ENCODE data around the gene RBCK1.
"Not testable (repeated sequence)": the region's sequence is repeated elsewhere in the genome, so short reads cannot be mapped to it uniquely, and the experiment has no call there.

RBCK1 gene

DNA sequence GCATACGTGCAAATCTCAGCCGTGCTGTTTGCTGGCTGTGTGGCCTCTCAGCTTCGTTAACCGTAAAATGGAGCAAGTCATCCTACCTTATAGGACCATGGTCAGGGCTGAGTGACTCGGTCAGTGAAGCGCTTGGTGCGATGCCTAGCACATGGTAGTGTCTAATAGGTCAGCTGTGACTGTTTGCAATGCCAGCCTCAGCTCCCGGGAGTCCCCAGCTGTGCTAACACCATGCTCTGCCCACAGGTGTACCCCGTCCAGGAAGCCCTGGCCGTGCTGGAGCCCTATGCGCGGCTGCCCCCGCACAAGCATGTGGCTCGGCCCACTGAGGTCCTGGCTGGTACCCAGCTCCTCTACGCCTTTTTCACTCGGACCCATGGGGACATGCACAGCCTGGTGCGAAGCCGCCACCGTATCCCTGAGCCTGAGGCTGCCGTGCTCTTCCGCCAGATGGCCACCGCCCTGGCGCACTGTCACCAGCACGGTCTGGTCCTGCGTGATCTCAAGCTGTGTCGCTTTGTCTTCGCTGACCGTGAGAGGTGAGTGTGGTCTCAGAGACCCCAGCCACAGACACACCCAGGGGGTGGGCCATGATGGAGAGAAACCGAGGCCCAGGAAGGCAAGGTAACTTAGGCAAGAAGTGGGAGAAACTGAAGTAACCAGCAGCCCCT lies 16.9 kb upstream of the RBCK1 start:
- Histone ChIP-seq H3K36me3 (ENCODE audit: control insufficient read depth, insufficient read depth, low read length, severe bottlenecking) (peaks cover 85% of the 10 kb centered on the region), H3K4me3 (ENCODE audit: low read length) (no peak overlapping the region), H3K9me3 (ENCODE audit: control insufficient read depth, low read length) (no peaks in the 10 kb centered on the region), H3K27me3 (replicated peaks; ENCODE audit: control insufficient read depth, insufficient read depth, low read length) (no peaks in the 10 kb centered on the region), H3K9ac (ENCODE audit: low read length) (no peak overlapping the region), H3K4me1 (ENCODE audit: control insufficient read depth, insufficient read depth, low read length) (no peaks in the 10 kb centered on the region)
- no peak for DNase-seq (ENCODE audit: low read depth)

DNA sequence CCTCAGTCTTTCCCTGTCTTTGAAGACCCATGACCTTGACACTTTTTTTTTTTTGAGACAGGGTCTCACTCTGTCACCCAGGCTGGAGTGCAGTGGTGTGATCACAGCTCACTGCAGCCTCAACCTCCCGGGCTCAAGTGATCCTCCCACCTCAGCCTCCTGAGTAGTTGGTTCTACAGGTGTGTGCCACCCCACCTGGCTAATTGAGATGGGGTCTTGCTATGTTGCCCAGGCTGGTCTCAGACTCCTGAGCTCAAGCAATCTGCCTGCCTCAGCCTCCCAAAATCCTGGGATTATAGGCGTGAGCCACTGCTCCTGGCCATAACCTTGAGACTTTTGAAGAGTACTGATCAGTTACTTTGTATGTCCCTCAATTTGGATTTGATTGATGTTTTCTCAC lies 14.8 kb upstream of the RBCK1 start:
- peaks cover 91% of the 10 kb centered on the region for H3K36me3 ChIP-seq (ENCODE audit: control insufficient read depth, insufficient read depth, low read length, severe bottlenecking)
- H3K27me3 ChIP-seq (replicated peaks; ENCODE audit: control insufficient read depth, insufficient read depth, low read length); H3K4me1 ChIP-seq (ENCODE audit: control insufficient read depth, insufficient read depth, low read length); H3K9ac ChIP-seq (ENCODE audit: low read length); DNase-seq (ENCODE audit: low read depth); H3K4me3 ChIP-seq (ENCODE audit: low read length); H3K9me3 ChIP-seq (ENCODE audit: control insufficient read depth, low read length): not testable (repeated sequence)

- no peak for DNase-seq (ENCODE audit: low read depth)
- no peaks in the 10 kb centered on the region for H3K27me3 ChIP-seq (replicated peaks; ENCODE audit: control insufficient read depth, insufficient read depth, low read length)
- no peak overlapping the region for H3K9ac ChIP-seq (ENCODE audit: low read length)
- no peaks in the 10 kb centered on the region for H3K9me3 ChIP-seq (ENCODE audit: control insufficient read depth, low read length)
- H3K4me3 ChIP-seq (ENCODE audit: low read length): no peak overlapping the region
- no peaks in the 10 kb centered on the region for H3K4me1 ChIP-seq (ENCODE audit: control insufficient read depth, insufficient read depth, low read length)
- peaks cover 65% of the 10 kb centered on the region for H3K36me3 ChIP-seq (ENCODE audit: control insufficient read depth, insufficient read depth, low read length, severe bottlenecking)
These were observed 11.9 kb upstream of the RBCK1 start for GRCh38 chr20:396252-396618.

- H3K9ac ChIP-seq (ENCODE audit: low read length): no peak overlapping the region
These were observed 11.3 kb upstream of the RBCK1 start for GRCh38 chr20:396619-397431.

DNA sequence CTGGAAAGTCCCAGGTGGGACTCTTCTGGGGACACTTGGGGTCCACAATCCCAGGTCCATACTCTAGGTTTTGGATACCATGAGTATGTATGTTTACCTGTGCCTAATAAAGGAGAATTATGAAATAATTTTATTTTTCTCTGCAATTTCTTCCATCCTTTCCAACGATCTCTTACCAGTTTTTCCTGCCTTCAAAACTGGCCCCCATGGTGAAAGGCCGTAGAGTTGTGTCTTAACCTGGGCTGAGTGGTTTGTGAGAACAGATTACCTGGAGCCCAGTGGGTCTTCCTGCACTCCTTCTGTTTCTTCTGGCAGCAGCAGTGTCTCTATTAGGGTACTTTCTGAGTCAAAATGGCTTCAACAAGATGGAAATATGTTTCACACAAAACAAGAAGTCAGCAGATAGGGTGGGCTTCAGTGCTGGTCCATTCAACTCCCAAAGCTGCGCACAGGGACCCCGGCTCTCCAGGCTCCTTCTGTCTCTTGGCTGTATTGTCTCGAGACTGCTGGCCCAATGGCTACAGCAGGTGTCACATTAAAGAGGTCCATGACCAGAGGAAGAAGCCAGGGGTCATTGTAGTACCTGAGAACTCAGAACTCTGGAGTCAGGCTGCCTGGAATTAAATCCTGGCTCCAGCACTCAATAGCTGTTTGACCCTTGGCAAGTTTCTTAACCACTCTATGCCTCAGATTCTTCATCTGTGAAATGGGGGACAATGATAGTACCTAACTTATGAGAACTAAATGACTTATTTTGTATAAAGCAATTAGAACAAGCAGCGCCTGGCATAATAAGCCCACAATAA lies 10.5 kb upstream of the RBCK1 start:
- no peak for DNase-seq (ENCODE audit: low read depth)
- Histone ChIP-seq H3K36me3 (ENCODE audit: control insufficient read depth, insufficient read depth, low read length, severe bottlenecking) (peaks cover 52% of the 10 kb centered on the region), H3K9me3 (ENCODE audit: control insufficient read depth, low read length) (no peaks in the 10 kb centered on the region), H3K4me3 (ENCODE audit: low read length) (no peak overlapping the region), H3K4me1 (ENCODE audit: control insufficient read depth, insufficient read depth, low read length) (no peaks in the 10 kb centered on the region), H3K9ac (ENCODE audit: low read length) (no peak overlapping the region), H3K27me3 (replicated peaks; ENCODE audit: control insufficient read depth, insufficient read depth, low read length) (no peaks in the 10 kb centered on the region)

More at GRCh38 chr20:396619-397431, 11.3 kb upstream of the RBCK1 start:
- DNase-seq (ENCODE audit: low read depth): no peak
- peaks cover 60% of the 10 kb centered on the region for H3K36me3 ChIP-seq (ENCODE audit: control insufficient read depth, insufficient read depth, low read length, severe bottlenecking)
- H3K9me3 ChIP-seq (ENCODE audit: control insufficient read depth, low read length): no peaks in the 10 kb centered on the region
- no peaks in the 10 kb centered on the region for H3K27me3 ChIP-seq (replicated peaks; ENCODE audit: control insufficient read depth, insufficient read depth, low read length)
- no peaks in the 10 kb centered on the region for H3K4me1 ChIP-seq (ENCODE audit: control insufficient read depth, insufficient read depth, low read length)
- H3K4me3 ChIP-seq (ENCODE audit: low read length): no peak overlapping the region

DNA sequence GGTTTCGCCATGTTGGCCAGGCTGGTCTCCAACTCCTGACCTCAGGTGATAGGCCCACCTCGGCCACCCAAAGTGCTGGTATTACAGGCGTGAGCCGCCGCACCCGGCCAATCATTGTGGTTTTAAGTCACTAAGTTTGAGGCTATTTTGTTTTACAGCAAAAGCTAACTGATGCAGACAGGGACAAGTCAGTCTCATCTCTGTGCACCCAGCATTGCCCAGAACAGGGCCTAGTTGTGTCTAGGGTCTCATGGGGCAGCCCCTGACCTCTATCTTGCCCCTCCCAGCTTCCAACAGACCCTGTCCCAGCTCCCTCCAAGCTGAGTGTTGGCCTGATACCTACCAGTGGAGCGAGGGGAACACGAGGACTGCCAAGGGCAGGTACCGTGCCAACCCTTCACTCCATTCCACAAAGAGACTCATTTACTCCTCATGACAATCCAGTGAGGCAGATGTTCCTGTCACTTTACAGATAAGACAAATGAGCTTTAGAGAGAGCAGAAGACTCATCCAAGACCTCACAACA lies 8.9 kb upstream of the RBCK1 start:
- no peaks in the 10 kb centered on the region for H3K27me3 ChIP-seq (replicated peaks; ENCODE audit: control insufficient read depth, insufficient read depth, low read length)
- no peak overlapping the region for H3K9ac ChIP-seq (ENCODE audit: low read length)
- H3K36me3 ChIP-seq (ENCODE audit: control insufficient read depth, insufficient read depth, low read length, severe bottlenecking): peaks cover 38% of the 10 kb centered on the region
- H3K9me3 ChIP-seq (ENCODE audit: control insufficient read depth, low read length): no peaks in the 10 kb centered on the region
- no peak for DNase-seq (ENCODE audit: low read depth)
- H3K4me1 ChIP-seq (ENCODE audit: control insufficient read depth, insufficient read depth, low read length): no peaks in the 10 kb centered on the region
- H3K4me3 ChIP-seq (ENCODE audit: low read length): no peak overlapping the region

DNA sequence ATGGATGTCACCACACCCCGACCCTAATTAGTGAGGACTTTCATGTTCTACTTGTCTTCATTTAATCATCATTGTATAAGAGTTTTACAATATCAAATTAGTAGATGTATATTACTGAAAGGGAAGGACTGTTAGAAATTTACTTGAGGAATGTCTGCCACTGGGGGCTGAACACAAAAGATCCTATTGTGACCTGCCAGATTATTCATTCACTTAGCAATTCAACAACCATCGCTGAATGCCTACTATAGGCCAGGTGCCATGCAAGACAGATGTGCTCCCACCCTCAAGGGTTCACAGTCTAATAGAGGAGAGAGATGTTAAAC lies 8.0 kb upstream of the RBCK1 start:
- DNase-seq (ENCODE audit: low read depth): no peak
- H3K9me3 ChIP-seq (ENCODE audit: control insufficient read depth, low read length): no peaks in the 10 kb centered on the region
- H3K27me3 ChIP-seq (replicated peaks; ENCODE audit: control insufficient read depth, insufficient read depth, low read length): no peaks in the 10 kb centered on the region
- no peak overlapping the region for H3K9ac ChIP-seq (ENCODE audit: low read length)
- no peak overlapping the region for H3K4me3 ChIP-seq (ENCODE audit: low read length)
- peaks cover 30% of the 10 kb centered on the region for H3K36me3 ChIP-seq (ENCODE audit: control insufficient read depth, insufficient read depth, low read length, severe bottlenecking)
- H3K4me1 ChIP-seq (ENCODE audit: control insufficient read depth, insufficient read depth, low read length): no peaks in the 10 kb centered on the region

GRCh38 chr20:400454-401275 lies 7.4 kb upstream of the RBCK1 start:
- H3K9ac ChIP-seq (ENCODE audit: low read length): no peak overlapping the region
- DNase-seq (ENCODE audit: low read depth): no peak
- H3K27me3 ChIP-seq (replicated peaks; ENCODE audit: control insufficient read depth, insufficient read depth, low read length): no peaks in the 10 kb centered on the region

GRCh38 chr20:401682-402495 lies 6.2 kb upstream of the RBCK1 start:
- H3K4me1 ChIP-seq (ENCODE audit: control insufficient read depth, insufficient read depth, low read length): peaks cover 2% of the 10 kb centered on the region
- peaks cover 12% of the 10 kb centered on the region for H3K36me3 ChIP-seq (ENCODE audit: control insufficient read depth, insufficient read depth, low read length, severe bottlenecking)
- H3K4me3 ChIP-seq (ENCODE audit: low read length): no peak overlapping the region
- H3K9me3 ChIP-seq (ENCODE audit: control insufficient read depth, low read length): no peaks in the 10 kb centered on the region
- H3K9ac ChIP-seq (ENCODE audit: low read length): no peak overlapping the region
- no peaks in the 10 kb centered on the region for H3K27me3 ChIP-seq (replicated peaks; ENCODE audit: control insufficient read depth, insufficient read depth, low read length)
- peak; percentile 47 for DNase-seq (ENCODE audit: low read depth)

More at GRCh38 chr20:400454-401275, 7.4 kb upstream of the RBCK1 start:
- H3K4me1 ChIP-seq (ENCODE audit: control insufficient read depth, insufficient read depth, low read length): no peaks in the 10 kb centered on the region
- H3K4me3 ChIP-seq (ENCODE audit: low read length): no peak overlapping the region
- no peaks in the 10 kb centered on the region for H3K9me3 ChIP-seq (ENCODE audit: control insufficient read depth, low read length)
- peaks cover 24% of the 10 kb centered on the region for H3K36me3 ChIP-seq (ENCODE audit: control insufficient read depth, insufficient read depth, low read length, severe bottlenecking)

DNA sequence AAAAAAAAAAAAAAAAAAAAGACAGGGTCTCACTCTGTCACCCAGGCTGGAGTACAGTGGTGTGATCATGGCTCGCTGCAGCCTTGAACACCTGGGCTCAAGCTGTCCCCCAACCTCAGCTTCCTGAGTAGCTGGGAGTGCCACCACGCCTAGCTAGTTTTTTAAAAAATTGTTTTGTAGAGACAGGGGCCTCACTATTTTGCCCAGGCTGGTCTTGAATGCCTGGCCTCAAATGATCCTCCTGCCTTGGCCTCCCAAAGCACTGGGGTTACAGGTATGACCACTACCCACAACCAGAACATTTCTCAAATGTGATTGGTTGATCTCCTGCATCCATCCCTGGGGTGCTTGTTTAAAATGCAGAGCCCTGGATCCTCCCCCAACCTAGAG lies 5.6 kb upstream of the RBCK1 start:
- Histone ChIP-seq H3K27me3 (replicated peaks; ENCODE audit: control insufficient read depth, insufficient read depth, low read length) (no peaks in the 10 kb centered on the region), H3K9ac (ENCODE audit: low read length) (no peak overlapping the region), H3K4me3 (ENCODE audit: low read length) (no peak overlapping the region), H3K36me3 (ENCODE audit: control insufficient read depth, insufficient read depth, low read length, severe bottlenecking) (peaks cover 6% of the 10 kb centered on the region), H3K9me3 (ENCODE audit: control insufficient read depth, low read length) (no peaks in the 10 kb centered on the region), H3K4me1 (ENCODE audit: control insufficient read depth, insufficient read depth, low read length) (peaks cover 6% of the 10 kb centered on the region)
- no peak for DNase-seq (ENCODE audit: low read depth)

Measured in adipocyte (in vitro differentiated cells).